PC-3 (cell line): ENCODE results near the gene UBE2Q1. TPM values are rescaled to one million over a fixed set of nuclear protein-coding genes. Genes with fewer than 3 reads are reported as not detected.

Source experiments
- ATAC-seq: fragments of 200-7000 bp; cut with Tn5 transposase; 2 replicates; pipeline ENCODE4 v1.9.1; 2020; ENCODE audit warnings: mild to moderate bottlenecking, moderate library complexity
- BruUV-seq: library from RNA; stranded (reverse); fragments of 400-500 nt; replicated peaks from 2 replicates; lab custom pipeline; 2021; lab: Mats Ljungman, UMichigan
- CTCF ChIA-PET: fragments of 300-600 bp; sonication (Branson Sonifier 250); formaldehyde crosslinking; loops from one replicate; lab custom pipeline; 2022; ENCODE audit warnings: antibody characterized with exemption; lab: Charles Lee
- POLR2A ChIA-PET: fragments of 300-600 bp; sonication (Branson Sonifier 250); formaldehyde crosslinking; loops from one replicate; lab custom pipeline; 2022; ENCODE audit warnings: antibody characterized with exemption; ENCODE audit not compliant: unreplicated experiment; lab: Charles Lee
- DNase-seq: peaks from one replicate; pipeline ENCODE4 v3.0.0-alpha.2; 2015
- H2AFZ ChIP-seq: fragments of 300-600 bp; sonication (generic); 2 replicates; pipeline ENCODE4 v1.6.0; 2016; ENCODE audit warnings: antibody characterized with exemption, low read length
- H3F3A ChIP-seq: fragments of 300-600 bp; sonication (generic); one replicate; pipeline ENCODE4 v1.6.0; 2017; ENCODE audit warnings: antibody characterized with exemption, low read length, control low read depth, mild to moderate bottlenecking; ENCODE audit not compliant: unreplicated experiment
- H3K27ac ChIP-seq: fragments of 300-600 bp; sonication (generic); 2 replicates; pipeline ENCODE4 v1.5.1; 2016; ENCODE audit warnings: mild to moderate bottlenecking, low read length
- H3K27me3 ChIP-seq: fragments of 300-600 bp; sonication (generic); 2 replicates; pipeline ENCODE4 v1.6.1; 2016; ENCODE audit warnings: low read length, mixed read lengths
- H3K36me3 ChIP-seq: fragments of 300-600 bp; sonication (generic); 2 replicates; pipeline ENCODE4 v1.6.1; 2016; ENCODE audit warnings: low read depth, mixed run types, low read length, mixed read lengths
- H3K4me1 ChIP-seq: fragments of 300-600 bp; sonication (generic); 2 replicates; pipeline ENCODE4 v1.5.1; 2016; ENCODE audit warnings: low read length; ENCODE audit not compliant: insufficient read depth
- H3K4me2 ChIP-seq: fragments of 300-600 bp; sonication (generic); 2 replicates; pipeline ENCODE4 v1.6.0; 2016; ENCODE audit warnings: low read length
- H3K4me3 ChIP-seq: fragments of 300-600 bp; sonication (generic); 2 replicates; pipeline ENCODE4 v1.5.1; 2016; ENCODE audit warnings: mild to moderate bottlenecking, low read length, mixed read lengths
- H3K79me2 ChIP-seq: fragments of 300-600 bp; sonication (generic); 2 replicates; pipeline ENCODE4 v1.6.1; 2017; ENCODE audit warnings: low read length, mixed read lengths
- H3K9ac ChIP-seq: fragments of 300-600 bp; sonication (generic); 2 replicates; pipeline ENCODE4 v1.6.0; 2016; ENCODE audit warnings: mild to moderate bottlenecking, low read length
- H3K9me2 ChIP-seq: fragments of 300-600 bp; sonication (generic); replicated peaks from 2 replicates; pipeline ENCODE4 v1.6.1; 2016; ENCODE audit warnings: mixed run types, low read length, mixed read lengths
- H3K9me3 ChIP-seq: fragments of 300-600 bp; sonication (generic); 2 replicates; pipeline ENCODE4 v1.6.1; 2016; ENCODE audit warnings: low read length, mixed read lengths
- H4K20me1 ChIP-seq: fragments of 300-600 bp; sonication (generic); 2 replicates; pipeline ENCODE4 v1.6.1; 2016; ENCODE audit warnings: low read length, mixed read lengths
- CTCF ChIP-seq: fragments of 300-600 bp; sonication (generic); conservative IDR thresholded peaks from 2 replicates; pipeline ENCODE4 v1.5.1; 2017; ENCODE audit warnings: antibody characterized with exemption, low read depth, mild to moderate bottlenecking, low read length
- EZH2 ChIP-seq: fragments of 300-600 bp; sonication (generic); IDR thresholded peaks from one replicate; pipeline ENCODE4 v1.6.1; 2017; ENCODE audit warnings: antibody characterized with exemption, mild to moderate bottlenecking, low read length; ENCODE audit not compliant: unreplicated experiment
- EZH2phosphoT487 ChIP-seq: fragments of 300-600 bp; sonication (generic); IDR thresholded peaks from 2 replicates; pipeline ENCODE4 v1.6.1; 2018; ENCODE audit warnings: mild to moderate bottlenecking, antibody characterized with exemption, low read length, borderline replicate concordance
- intact Hi-C: fragments of 100-400 bp; cut with micrococcal nuclease; formaldehyde crosslinking; loops from 2 replicates; pipeline ENCODE4 v1.9.0; 2023
- total RNA-seq: library from RNA; depleted of rRNA; stranded (reverse); fragments of >200 nt; gene quantifications from 2 replicates; pipeline ENCODE4 v1.2.3, GENCODE V29; 2014

Gene UBE2Q1
- total RNA-seq, 1 experiment from 2014 or later: 40.0 TPM

DNA sequence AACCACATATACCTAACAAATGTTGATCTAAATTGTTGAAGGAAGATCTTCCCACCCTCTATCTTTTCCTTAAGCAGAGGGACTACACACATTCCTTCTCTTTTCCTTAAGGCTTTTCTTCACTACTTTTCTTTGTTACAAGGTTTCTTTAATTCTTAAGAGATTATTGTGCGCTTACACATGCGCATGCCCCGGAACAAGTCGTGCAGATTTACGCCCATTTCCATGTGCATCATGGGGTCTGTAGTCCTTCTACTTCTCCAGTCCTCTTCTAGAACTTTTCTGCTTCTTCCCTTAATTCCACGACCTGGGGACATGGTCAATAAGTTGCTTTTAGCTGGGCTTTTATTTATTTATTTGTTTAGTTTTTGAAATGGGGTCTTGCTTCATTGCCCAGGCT, 7.4 kb upstream of the UBE2Q1 start:
- Histone ChIP-seq H3K4me2 (no peak overlapping the region), H2AFZ (no peak overlapping the region), H3K27me3 (peaks cover 26% of the 10 kb centered on the region), H3K4me3 (no peak overlapping the region), H3K9me3 (no peaks in the 10 kb centered on the region), H4K20me1 (no peaks in the 10 kb centered on the region), H3K4me1 (no peaks in the 10 kb centered on the region), H3K9me2 (no peaks in the 10 kb centered on the region; the same call in 1 of the 2 replicates), H3K79me2 (no peaks in the 10 kb centered on the region), H3K9ac (no peak overlapping the region), H3F3A (no peaks in the 10 kb centered on the region), H3K27ac (no peak overlapping the region), H3K36me3 (no peaks in the 10 kb centered on the region)
- DNase-seq (no peak), ATAC-seq (no peak)
- intact Hi-C loops: no loop called here
- no TSS peak for BruUV-seq
- ChIA-PET CTCF (no interaction called here), POLR2A (no interaction called here)
- TF ChIP-seq CTCF: no peak
- TF ChIP-seq EZH2: no peak
- TF ChIP-seq EZH2phosphoT487: no peak

DNA sequence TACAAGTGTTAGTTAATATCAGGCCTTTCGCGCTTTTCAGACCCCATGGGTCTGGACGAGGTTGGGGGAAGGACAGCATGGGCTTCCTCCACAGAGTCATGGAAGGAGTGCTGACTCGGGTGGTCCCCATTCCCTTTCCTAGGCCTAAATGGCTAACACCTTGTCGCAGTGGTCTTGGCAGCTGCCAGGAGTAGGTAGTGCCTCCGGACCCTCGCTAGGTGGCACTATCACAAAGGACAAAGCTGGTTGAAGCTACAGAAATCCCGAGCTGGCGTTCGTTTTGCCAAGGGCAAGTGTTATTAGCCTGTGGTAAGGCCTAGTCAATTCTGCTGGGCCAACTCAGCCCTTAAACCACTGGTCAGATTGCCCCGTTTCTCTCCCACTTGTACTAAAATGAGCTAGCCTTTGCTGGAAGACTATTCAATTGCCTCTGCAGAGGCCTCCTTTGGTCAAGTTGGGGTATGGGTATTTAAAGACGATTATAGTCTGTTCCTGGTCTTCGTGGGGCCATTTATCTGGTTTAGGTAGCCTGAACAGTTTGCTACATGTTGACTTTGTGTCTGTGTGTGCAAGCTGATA, 1.1 kb upstream of the UBE2Q1 start:
- DNase-seq (peak; percentile 95), ATAC-seq (peak; percentile 64)
- H3K79me2 ChIP-seq: peaks cover 37% of the 10 kb centered on the region
- peak overlapping the region; percentile 74 for H3K27ac ChIP-seq
- H4K20me1 ChIP-seq: peaks cover 10% of the 10 kb centered on the region; the same call in 1 of the 2 replicates
- H3K4me2 ChIP-seq: peak overlapping the region; percentile 82
- peaks cover 15% of the 10 kb centered on the region for H3K36me3 ChIP-seq
- intact Hi-C loops: loop anchor here (1.0 to 5.0 kb wide), 7 partner anchors 49 to 377 kb away; partner anchors contain the start of genes ADAR, IL6R and PMVK
- no peaks in the 10 kb centered on the region for H3K9me2 ChIP-seq
- BruUV-seq: no TSS peak
- H2AFZ ChIP-seq: peak overlapping the region; percentile 94
- H3F3A ChIP-seq: no peaks in the 10 kb centered on the region
- no peaks in the 10 kb centered on the region for H3K9me3 ChIP-seq
- peak overlapping the region; percentile 64 for H3K4me3 ChIP-seq
- POLR2A ChIA-PET: interaction anchor here (0.5 to 0.7 kb wide), 4 partner anchors 233 to 827 kb away, joined by 3 to 11 read pairs (median 6); no protein-coding TSS in a partner anchor
- CTCF ChIA-PET: interaction anchor here (0.6 to 1.5 kb wide), 15 partner anchors 8 to 526 kb away, joined by 3 to 7 read pairs (median 4); partner anchors contain the start of gene CHRNB2
- TF ChIP-seq EZH2phosphoT487 (no peak), CTCF (peak; percentile 99)
- peaks cover 24% of the 10 kb centered on the region for H3K4me1 ChIP-seq
- peak overlapping the region; percentile 75 for H3K9ac ChIP-seq
- no peaks in the 10 kb centered on the region for H3K27me3 ChIP-seq
